Aortic smooth muscle cell (primary cell): ENCODE measurements around the gene S100A16. TPM values are rescaled to one million over a fixed set of nuclear protein-coding genes. Genes with fewer than 3 reads are reported as not detected.

Source experiments
- total RNA-seq: library from RNA; depleted of rRNA; stranded (reverse); fragments of >200 nt; gene quantifications from 2 replicates; pipeline ENCODE4 v1.2.3, GENCODE V29; 2014

S100A16 gene
- 250 and 256 TPM in 2 replicates for total RNA-seq

DNA sequence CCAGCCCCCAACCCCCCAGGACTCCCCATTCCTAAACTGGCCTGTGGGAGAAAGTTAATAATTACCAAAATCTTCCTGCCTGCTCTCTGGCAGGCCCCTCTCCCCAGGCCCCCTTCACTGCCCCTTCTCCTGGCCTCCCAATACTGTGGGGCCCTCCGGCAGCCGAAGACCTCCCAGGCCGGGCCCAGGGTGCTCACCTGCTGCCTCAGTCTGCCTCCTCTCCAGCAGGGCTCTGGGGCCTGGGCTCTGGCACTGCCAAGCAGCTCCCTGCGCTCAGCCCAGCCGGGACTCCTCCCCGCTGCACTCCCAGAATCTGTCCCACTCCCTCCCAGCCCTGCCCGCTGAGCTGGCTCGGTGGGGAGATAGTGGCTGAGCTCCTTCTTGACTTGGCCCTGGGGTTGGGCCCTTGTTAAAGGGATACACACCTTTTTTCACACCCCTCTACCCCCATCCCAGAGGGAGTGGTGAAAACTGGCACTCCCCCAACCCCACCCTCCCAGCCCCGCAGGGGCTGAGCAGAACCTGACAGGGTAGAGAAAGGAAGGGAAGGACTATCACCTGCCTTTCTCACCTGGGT lies at the start of gene S100A16:
Gene S100A16, minus strand, starts transcription at position 383 of the 577 bp plus-strand sequence. CDS start 4,986 bp downstream, outside the sequence.

DNA sequence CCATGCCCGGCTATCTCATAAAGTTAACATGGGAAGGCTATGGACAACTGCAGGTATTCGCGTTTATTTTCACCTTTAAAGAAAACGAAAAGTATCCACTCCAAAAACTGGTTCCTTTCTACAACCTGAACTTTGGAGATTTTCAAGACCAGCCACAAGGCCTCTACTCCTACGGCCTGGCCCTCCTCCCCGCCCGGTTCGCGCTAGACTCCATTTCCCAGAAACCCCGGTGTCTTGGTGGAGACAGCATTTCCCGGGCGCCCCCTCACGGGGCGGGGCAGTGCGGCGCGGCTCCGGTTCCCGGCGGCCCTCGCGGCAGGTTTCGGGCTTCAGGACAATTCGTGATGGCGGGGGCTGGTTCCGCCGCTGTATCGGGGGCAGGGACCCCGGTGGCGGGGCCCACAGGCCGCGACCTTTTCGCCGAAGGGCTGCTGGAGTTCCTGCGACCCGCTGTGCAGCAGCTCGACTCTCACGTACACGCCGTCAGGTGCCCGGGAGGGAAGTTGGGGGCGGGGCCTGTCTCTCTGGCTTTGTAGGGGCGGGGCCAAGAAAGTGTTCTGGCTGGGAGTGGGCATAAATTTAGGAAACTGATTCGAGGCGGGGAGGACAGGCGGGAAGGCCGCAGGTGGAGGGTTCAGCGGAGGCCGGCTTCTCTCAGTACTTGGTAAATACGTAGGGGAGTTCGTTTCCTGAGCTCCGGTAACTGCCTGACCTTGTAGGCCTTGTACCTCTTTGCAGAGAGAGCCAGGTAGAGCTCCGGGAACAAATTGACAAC lies 45.6 kb upstream of the S100A16 start, which contains the start of gene SNAPIN:
Gene SNAPIN, plus strand, starts transcription at position 304 of the 775 bp plus-strand sequence. Its CDS starts 41 bp downstream, at position 345.

GRCh38 chr1:153633754-153634665 lies 21.1 kb upstream of the S100A16 start, which contains the start of gene CHTOP:
Gene CHTOP, plus strand, starts transcription at chr1:153634066. Its CDS starts 2,523 bp downstream, at chr1:153636589.

DNA sequence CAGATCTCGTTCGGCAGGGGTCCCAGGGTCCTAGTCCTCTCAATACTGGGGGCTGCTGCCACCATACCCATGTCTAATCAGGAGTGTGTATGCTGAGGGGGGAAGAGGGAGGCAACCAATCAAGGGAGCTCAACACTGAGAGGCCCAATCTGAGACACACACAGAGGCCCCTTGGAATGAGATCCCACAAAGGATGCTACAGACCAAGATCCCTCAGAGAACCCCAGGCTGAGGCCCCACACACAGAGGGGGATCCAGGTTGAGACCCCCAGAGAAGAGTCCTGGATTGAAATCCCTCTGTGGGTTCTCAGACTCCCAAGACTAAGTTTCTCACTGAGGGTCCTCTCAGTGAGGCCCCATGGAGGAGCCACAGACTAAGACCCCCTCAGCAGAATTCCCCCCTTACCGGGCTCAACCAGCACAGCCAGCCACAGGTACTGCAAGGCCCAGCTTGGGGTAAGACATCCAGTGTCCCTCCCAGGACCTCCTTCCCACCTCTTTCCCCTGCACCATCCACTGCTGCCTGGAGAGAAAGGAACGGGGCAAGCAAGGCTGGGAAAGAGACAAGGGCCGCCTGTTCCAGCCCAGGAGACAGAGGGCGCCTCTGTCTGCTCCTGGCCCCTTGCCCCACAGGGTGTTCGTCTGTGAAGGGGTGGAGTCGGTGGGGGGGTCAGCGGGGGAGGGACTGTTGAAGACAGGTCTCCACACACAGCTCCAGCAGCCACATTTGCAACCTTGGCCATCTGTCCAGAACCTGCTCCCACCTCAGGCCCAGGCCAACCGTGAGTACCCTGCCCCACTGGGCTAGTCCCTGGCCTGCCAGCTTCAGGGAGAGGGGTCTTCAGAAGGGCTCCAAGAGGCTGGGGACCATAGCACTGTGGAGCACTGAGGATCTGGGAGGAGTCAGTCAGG lies 15.0 kb upstream of the S100A16 start, which contains the start of gene S100A1:
Gene S100A1, plus strand, starts transcription at position 720 of the 912 bp plus-strand sequence. CDS start 2,088 bp downstream, outside the sequence.

GRCh38 chr1:153626904-153627714 lies 14.2 kb upstream of the S100A16 start, which contains the start of gene S100A13:
Gene S100A13, minus strand, starts transcription at chr1:153627505. Its CDS starts 1,033 bp downstream, at chr1:153626472.

GRCh38 chr1:153616144-153616916 lies 3.4 kb upstream of the S100A16 start, which contains the start of gene S100A14:
Gene S100A14, minus strand, starts transcription at chr1:153616325. Its CDS starts 467 bp downstream, at chr1:153615858.

GRCh38 chr1:153565529-153566374 lies 47.2 kb downstream of the S100A16 start, which contains the start of gene S100A2:
Gene S100A2, minus strand, starts transcription at chr1:153565844. Its CDS starts 1,967 bp downstream, at chr1:153563877.

Other genes with a start within 250 kb of the S100A16 start
- gene S100A12, start 237.5 kb downstream of the S100A16 start, total RNA-seq = not detected in 2 replicates
- not detected in 2 replicates for gene S100A8, start 222.1 kb downstream of the S100A16 start, total RNA-seq
- gene S100A7A, start 196.6 kb downstream of the S100A16 start, total RNA-seq = not detected in 2 replicates
- not detected in 2 replicates for gene S100A7, start 152.5 kb downstream of the S100A16 start, total RNA-seq
- gene S100A6, start 77.1 kb downstream of the S100A16 start, total RNA-seq = 2,220 and 2,797 TPM in 2 replicates
- gene S100A5, start 72.2 kb downstream of the S100A16 start, total RNA-seq = 0.26 and 0.62 TPM in 2 replicates
- gene S100A4, start 67.3 kb downstream of the S100A16 start, total RNA-seq = 462 and 473 TPM in 2 replicates
- gene S100A3, start 63.9 kb downstream of the S100A16 start, total RNA-seq = 8.1 and 13.3 TPM in 2 replicates
- gene S100A2, start 47.3 kb downstream of the S100A16 start, total RNA-seq = 2.4 and 4.0 TPM in 2 replicates
- 0.25 and 0.26 TPM in 2 replicates for gene S100A14, start 3.2 kb upstream of the S100A16 start, total RNA-seq
- 239 and 295 TPM in 2 replicates for gene S100A13, start 14.4 kb upstream of the S100A16 start, total RNA-seq
- 0.19 TPM in 1 of 2 replicates, not detected in the other for gene S100A1, start 15.3 kb upstream of the S100A16 start, total RNA-seq
- gene CHTOP, start 20.9 kb upstream of the S100A16 start, total RNA-seq = 27.0 and 30.2 TPM in 2 replicates
- 63.5 and 64.7 TPM in 2 replicates for gene SNAPIN, start 45.6 kb upstream of the S100A16 start, total RNA-seq
- gene ILF2, start 57.9 kb upstream of the S100A16 start, total RNA-seq = 137 and 150 TPM in 2 replicates
- 1.2 and 1.9 TPM in 2 replicates for gene NPR1, start 65.6 kb upstream of the S100A16 start, total RNA-seq
- gene INTS3, start 114.9 kb upstream of the S100A16 start, total RNA-seq = 26.2 and 31.3 TPM in 2 replicates
- gene SLC27A3, start 162.3 kb upstream of the S100A16 start, total RNA-seq = 10.7 and 11.6 TPM in 2 replicates